Fibroblast of pulmonary artery (primary cell): ENCODE data around the gene KIAA1549.
"Not testable (repeated sequence)": the region's sequence is repeated elsewhere in the genome, so short reads cannot be mapped to it uniquely, and the experiment has no call there.

Source experiments
- DNase-seq: peaks from one replicate; pipeline ENCODE4 v3.0.0-alpha.2; 2010; ENCODE audit warnings: low read depth
- H3K4me3 ChIP-seq: replicated peaks from 2 replicates; pipeline ENCODE4 v1.5.1; 2011; ENCODE audit warnings: low read depth, mild to moderate bottlenecking, control low read depth, low read length, moderate library complexity
- CTCF ChIP-seq: IDR thresholded peaks from 2 replicates; pipeline ENCODE4 v1.5.1; 2011; ENCODE audit warnings: mild to moderate bottlenecking, control low read depth, low read length, inconsistent platforms; ENCODE audit errors: missing control alignments

The KIAA1549 gene

GRCh38 chr7:138814816-138815332 is 166.3 kb downstream of the KIAA1549 start:
- DNase-seq, result no peak
- TF ChIP-seq CTCF, result no peak

GRCh38 chr7:138813945-138814344 is 167.2 kb downstream of the KIAA1549 start:
- no peak for TF ChIP-seq CTCF
- no peak for DNase-seq
- no peak overlapping the region for H3K4me3 ChIP-seq

More at GRCh38 chr7:138814816-138815332, 166.3 kb downstream of the KIAA1549 start:
- no peak overlapping the region for H3K4me3 ChIP-seq

GRCh38 chr7:138811327-138811726 is 169.9 kb downstream of the KIAA1549 start:
- H3K4me3 ChIP-seq, DNase-seq: not testable (repeated sequence)

GRCh38 chr7:138809346-138809745 is 171.8 kb downstream of the KIAA1549 start:
- H3K4me3 ChIP-seq, result no peak overlapping the region
- no peak for TF ChIP-seq CTCF
- DNase-seq, result no peak

GRCh38 chr7:138804618-138805017 is 176.6 kb downstream of the KIAA1549 start:
- H3K4me3 ChIP-seq, result no peak overlapping the region
- no peak for DNase-seq
- no peak for TF ChIP-seq CTCF

- no peak for DNase-seq
- no peak overlapping the region for H3K4me3 ChIP-seq
- TF ChIP-seq CTCF, result no peak
Observed at GRCh38 chr7:138802706-138803105, 178.5 kb downstream of the KIAA1549 start.

GRCh38 chr7:138801256-138801655 is 179.9 kb downstream of the KIAA1549 start:
- TF ChIP-seq CTCF, result no peak
- H3K4me3 ChIP-seq, result no peak overlapping the region
- DNase-seq, result no peak
